GM12878 (cell line): ENCODE data around the gene TEC.
"Not testable (repeated sequence)": the region's sequence is repeated elsewhere in the genome, so short reads cannot be mapped to it uniquely, and the experiment has no call there.

Experiments
- BHLHE40 ChIP-seq, 2 experiments: fragments of 450-650 bp in 1 of 2; IDR thresholded peaks; 2 replicates each; pipeline ENCODE4 v1.6.1; 2011 to 2017; ENCODE audit warnings: low read depth in 2 of 2, borderline replicate concordance in 1 of 2, improper control_type of control experiment in 1 of 2, low read length in 1 of 2, mild to moderate bottlenecking in 1 of 2
- NFXL1 ChIP-seq: fragments of 450-650 bp; IDR thresholded peaks from 2 replicates; pipeline ENCODE4 v1.6.1; 2017; ENCODE audit warnings: antibody characterized with exemption, mild to moderate bottlenecking, borderline replicate concordance
- POLR2A ChIP-seq: IDR thresholded peaks from 2 replicates; pipeline ENCODE4 v1.6.1; 2011; ENCODE audit warnings: low read depth, mild to moderate bottlenecking, low read length

- not testable (repeated sequence) for TF ChIP-seq POLR2A, NFXL1
- peak in 1 of 2 experiments; percentile 18; a peak in 1 of 4 replicates for TF ChIP-seq BHLHE40 (IDR thresholded peaks at IDR 0.05; ENCODE audit: borderline replicate concordance in 1 of 2, low read depth in 2 of 2, low read length in 1 of 2)
Observed at GRCh38 chr4:48219430-48219829, 50.2 kb downstream of the TEC start.
